Naive thymus-derived CD8-positive, alpha-beta T cell (primary cell): ENCODE measurements around the gene MX2. TPM values are rescaled to one million over a fixed set of nuclear protein-coding genes. Genes with fewer than 3 reads are reported as not detected.
"Not testable (repeated sequence)": the region's sequence is repeated elsewhere in the genome, so short reads cannot be mapped to it uniquely, and the experiment has no call there.

Experiments used
- ATAC-seq, 2 donors: fragments of 150-1000 bp; cut with Tn5 transposase in 1 of 2; sonication (Bioruptor Pico), chemical (Tn5 transposase) in 1 of 2; 1 replicate in 1 of 2; 2 replicates in 1 of 2; pipeline ENCODE4 v1.10.0; 2021; ENCODE audit warnings: mild to moderate bottlenecking in 2 of 2, moderate library complexity in 2 of 2
- POLR2A ChIA-PET: fragments of 350-600 bp; sonication (Branson Sonifier 250); formaldehyde crosslinking; loops from one replicate; lab custom pipeline; 2021; ENCODE audit warnings: antibody characterized with exemption; lab: Charles Lee
- DNase-seq, 10 donors: peaks; one replicate each; pipeline versions ENCODE4 v3.0.0 to v3.0.0-alpha.2; 2020 to 2022
- H3K27ac Mint-ChIP-seq, 10 donors: one replicate each; pipeline ENCODE4 v1.8.0; 2020 to 2022; ENCODE audit warnings: mild to moderate bottlenecking in 10 of 10, mixed read lengths in 10 of 10, moderate library complexity in 4 of 10, inconsistent platforms in 1 of 10
- H3K27me3 Mint-ChIP-seq, 5 donors: one replicate each; pipeline ENCODE4 v1.8.0; 2021 to 2022; ENCODE audit warnings: mixed read lengths in 5 of 5
- H3K36me3 Mint-ChIP-seq, 3 donors: one replicate each; pipeline ENCODE4 v1.8.0; 2020 to 2022; ENCODE audit warnings: mixed read lengths in 3 of 3, mild to moderate bottlenecking in 2 of 3, inconsistent platforms in 1 of 3
- H3K4me1 Mint-ChIP-seq, 4 donors: one replicate each; pipeline ENCODE4 v1.8.0; 2021 to 2022; ENCODE audit warnings: mixed read lengths in 4 of 4
- H3K4me3 Mint-ChIP-seq, 10 donors: one replicate each; pipeline ENCODE4 v1.8.0; 2020 to 2022; ENCODE audit warnings: mild to moderate bottlenecking in 10 of 10, mixed read lengths in 10 of 10, moderate library complexity in 6 of 10, inconsistent platforms in 1 of 10
- H3K9me3 Mint-ChIP-seq, 9 donors: one replicate each; pipeline ENCODE4 v1.8.0; 2020 to 2022; ENCODE audit warnings: mixed read lengths in 9 of 9, mild to moderate bottlenecking in 3 of 9, inconsistent platforms in 1 of 9, moderate library complexity in 1 of 9
- polyA plus RNA-seq, 3 donors: library from polyadenylated mRNA; unstranded; fragments of 300-500 nt; fragmentation: Illumina TruSeq; gene quantifications; one replicate each; pipeline ENCODE4 v1.2.3, GENCODE V29; 2021
- total RNA-seq, 8 experiments: library from RNA in 2 of 8; stranded (reverse) in 2 of 8; gene quantifications; one replicate each; pipeline ENCODE4 v1.2.3 and lab custom pipeline; 2021 to 2026

The MX2 gene
- total and polyA plus RNA-seq, 5 experiments from 2014 or later = 27.8 to 125 (median 49.6) TPM

- peaks cover 46 to 55% (median 47%) of the 10 kb centered on the region in 3 donors for H3K36me3 Mint-ChIP-seq
- H3K27ac Mint-ChIP-seq = peak overlapping the region in 2 of 10 donors; percentile 51 to 64
- peaks cover 0 to 22% (median 3%) of the 10 kb centered on the region in 4 donors for H3K4me1 Mint-ChIP-seq
- peaks cover 10 to 50% (median 24%) of the 10 kb centered on the region in 9 donors for H3K9me3 Mint-ChIP-seq
- H3K27me3 Mint-ChIP-seq = peaks cover 0 to 2% (median 0%) of the 10 kb centered on the region in 5 donors
- POLR2A ChIA-PET = interaction anchor here (0.7 to 1.8 kb wide), 3 partner anchors 14 to 542 kb away, joined by 3 to 8 read pairs (median 5); partner anchors contain the start of genes C2CD2 and MX1
- ATAC-seq (peak in 1 of 2 donors; percentile 62), DNase-seq (peak in 2 of 10 donors; percentile 19 to 22)
- H3K4me3 Mint-ChIP-seq = no peak overlapping the region
Observed at GRCh38 chr21:41411449-41412089, 49.7 kb downstream of the MX2 start.

GRCh38 chr21:41417505-41417904, 55.7 kb downstream of the MX2 start:
- POLR2A ChIA-PET = interaction anchor here (1.0 to 1.1 kb wide), 2 partner anchors 47 to 49 kb away, joined by 3 to 7 read pairs; no protein-coding TSS in a partner anchor
- peaks cover 9 to 33% (median 15%) of the 10 kb centered on the region in 4 donors for H3K4me1 Mint-ChIP-seq
- H3K9me3 Mint-ChIP-seq = peaks cover 5 to 39% (median 15%) of the 10 kb centered on the region in 9 donors
- not testable (repeated sequence) for H3K27me3 Mint-ChIP-seq, ATAC-seq, DNase-seq
- peak overlapping the region in 2 of 10 donors; percentile 70 to 96 for H3K27ac Mint-ChIP-seq
- H3K4me3 Mint-ChIP-seq = peak overlapping the region in 1 of 10 donors; percentile 38
- H3K36me3 Mint-ChIP-seq = peaks cover 0 to 17% (median 0%) of the 10 kb centered on the region in 3 donors

- POLR2A ChIA-PET = interaction anchor here (1.1 to 1.6 kb wide), 3 partner anchors 21 to 50 kb away, joined by 3 to 7 read pairs (median 4); no protein-coding TSS in a partner anchor
- peaks cover 0 to 30% (median 10%) of the 10 kb centered on the region in 9 donors for H3K9me3 Mint-ChIP-seq
- DNase-seq (no peak), ATAC-seq (no peak)
- peaks cover 10 to 42% (median 16%) of the 10 kb centered on the region in 4 donors for H3K4me1 Mint-ChIP-seq
- H3K27ac Mint-ChIP-seq = peak overlapping the region in 9 of 10 donors; percentile 20 to 96 (median 78)
- H3K36me3 Mint-ChIP-seq = peaks cover 0 to 8% (median 0%) of the 10 kb centered on the region in 3 donors
- H3K4me3 Mint-ChIP-seq = peak overlapping the region in 3 of 10 donors; percentile 32 to 50 (median 34)
- H3K27me3 Mint-ChIP-seq = peaks cover 0 to 2% (median 0%) of the 10 kb centered on the region in 5 donors
Observed at GRCh38 chr21:41418393-41418792, 56.6 kb downstream of the MX2 start.

- Mint-ChIP-seq H3K4me1 (peaks cover 11 to 49% (median 20%) of the 10 kb centered on the region in 4 donors), H3K27ac (peak overlapping the region in 9 of 10 donors; percentile 37 to 96 (median 88)), H3K4me3 (peak overlapping the region; percentile 63 to 91 (median 89)), H3K36me3 (peaks cover 0 to 3% (median 0%) of the 10 kb centered on the region in 3 donors), H3K9me3 (peaks cover 0 to 22% (median 5%) of the 10 kb centered on the region in 9 donors), H3K27me3 (peaks cover 0 to 1% (median 0%) of the 10 kb centered on the region in 5 donors)
- ATAC-seq (no peak), DNase-seq (no peak)
- POLR2A ChIA-PET = interaction anchor here (1.1 to 1.6 kb wide), 2 partner anchors 20 to 49 kb away, joined by 3 to 4 read pairs; no protein-coding TSS in a partner anchor
Observed at GRCh38 chr21:41418956-41419680, 57.3 kb downstream of the MX2 start.

DNA sequence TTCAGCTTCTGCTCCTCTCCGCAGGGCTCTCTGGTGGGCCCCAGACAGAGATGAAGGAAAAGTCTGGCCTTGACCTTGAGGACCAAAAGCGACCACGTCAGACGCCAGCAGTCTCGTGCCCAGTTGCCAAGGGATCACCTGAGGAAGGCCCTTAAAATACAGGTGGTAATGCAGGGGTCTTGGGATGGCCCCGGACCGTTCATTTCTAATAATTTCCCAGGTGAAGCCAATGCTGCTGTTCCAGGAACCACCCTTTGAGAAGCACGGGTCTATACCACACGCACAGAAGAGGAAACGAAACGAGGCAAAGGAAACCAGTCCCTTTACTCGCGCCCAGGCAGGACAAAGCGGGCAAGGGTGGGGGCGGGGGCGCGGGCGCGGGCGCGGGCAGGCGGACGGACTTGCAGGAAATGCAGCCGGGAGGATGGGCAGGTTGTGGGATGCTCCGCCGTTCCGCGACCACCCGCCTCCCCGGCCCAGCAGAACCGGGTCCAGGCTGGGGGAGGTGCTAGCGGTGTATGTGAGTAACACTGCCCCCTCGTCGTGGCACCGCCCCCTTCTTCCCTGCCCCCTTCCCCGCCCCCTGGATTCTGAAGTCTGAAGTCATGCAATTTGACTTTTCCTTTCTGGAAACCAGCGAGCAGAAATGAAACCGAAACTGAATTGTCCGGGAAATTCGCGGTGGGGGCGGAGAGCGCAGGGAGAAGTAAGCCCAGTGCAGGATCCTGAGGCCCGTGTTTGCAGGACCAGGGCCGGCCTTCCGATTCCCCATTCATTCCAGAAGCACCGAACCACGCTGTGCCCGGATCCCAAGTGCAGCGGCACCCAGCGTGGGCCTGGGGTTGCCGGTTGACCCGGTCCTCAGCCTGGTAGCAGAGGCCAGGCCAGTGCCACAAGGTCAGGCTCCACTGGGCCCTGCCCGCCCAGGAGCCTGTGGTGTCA, 58.4 kb downstream of the MX2 start:
- Mint-ChIP-seq H3K4me3 (peak overlapping the region; percentile 77 to 91 (median 89)), H3K36me3 (no peaks in the 10 kb centered on the region), H3K9me3 (peaks cover 0 to 12% (median 0%) of the 10 kb centered on the region in 9 donors), H3K4me1 (peaks cover 11 to 60% (median 23%) of the 10 kb centered on the region in 4 donors), H3K27ac (peak overlapping the region; percentile 79 to 97 (median 91)), H3K27me3 (no peaks in the 10 kb centered on the region)
- peak in 9 of 10 donors; percentile 24 to 69 (median 40) for DNase-seq
- peak; percentile 79 to 82 for ATAC-seq
- POLR2A ChIA-PET = interaction anchor here (1.6 kb wide), 1 partner anchor 50 kb away, joined by 4 read pairs; no protein-coding TSS in a partner anchor

GRCh38 chr21:41420998-41421397, 59.2 kb downstream of the MX2 start:
- H3K4me1 Mint-ChIP-seq = peaks cover 14 to 66% (median 28%) of the 10 kb centered on the region in 4 donors
- peak overlapping the region; percentile 67 to 97 (median 90) for H3K27ac Mint-ChIP-seq
- DNase-seq, H3K27me3 Mint-ChIP-seq, ATAC-seq, H3K36me3 Mint-ChIP-seq, POLR2A ChIA-PET, H3K9me3 Mint-ChIP-seq: not testable (repeated sequence)
- H3K4me3 Mint-ChIP-seq = peak overlapping the region; percentile 77 to 91 (median 89)

DNA sequence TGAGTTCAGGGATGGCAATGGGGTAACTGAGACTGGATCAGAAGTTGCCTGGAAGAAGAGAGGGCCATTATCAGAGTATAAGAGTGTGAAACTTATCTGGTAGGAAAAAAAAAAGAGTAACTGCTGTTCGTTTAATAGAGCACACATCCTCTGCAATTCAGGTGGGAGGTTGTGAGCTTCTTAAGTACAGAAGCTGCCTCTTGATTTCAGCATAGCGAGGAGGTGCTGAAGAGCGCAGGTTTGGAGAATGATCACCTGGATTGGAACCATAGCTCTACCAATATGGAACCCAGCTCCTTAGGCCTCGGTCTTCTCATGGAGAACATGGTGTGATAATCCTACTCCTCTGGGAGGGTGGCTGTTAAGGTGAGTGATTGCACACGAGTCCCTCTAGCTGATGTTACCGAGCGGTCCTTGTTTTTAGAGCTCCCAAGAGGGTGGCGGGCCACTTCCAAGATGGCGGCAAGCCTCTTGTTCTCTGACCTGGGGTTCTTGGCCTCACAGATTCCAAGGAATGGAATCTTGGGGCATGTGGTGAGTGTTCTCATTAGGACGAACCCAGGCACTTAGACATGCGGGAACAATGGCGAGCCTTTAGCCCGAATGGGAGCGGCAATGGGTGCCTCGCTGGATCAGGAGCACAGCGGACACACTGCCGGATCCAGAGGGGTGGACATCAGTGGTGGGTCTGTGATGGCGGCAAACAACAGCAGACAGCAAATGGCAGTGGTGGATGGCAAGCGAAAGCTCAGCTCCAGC, 60.9 kb downstream of the MX2 start:
- no peaks in the 10 kb centered on the region for H3K36me3 Mint-ChIP-seq
- DNase-seq (no peak), ATAC-seq (no peak)
- H3K27me3 Mint-ChIP-seq = no peaks in the 10 kb centered on the region
- H3K9me3 Mint-ChIP-seq = peaks cover 0 to 3% (median 0%) of the 10 kb centered on the region in 9 donors
- POLR2A ChIA-PET = interaction anchor here (0.6 to 6.7 kb wide), 2 partner anchors 54 to 61 kb away, joined by 3 to 61 read pairs; partner anchors contain the start of gene MX2
- H3K4me1 Mint-ChIP-seq = peaks cover 15 to 76% (median 42%) of the 10 kb centered on the region in 4 donors
- H3K4me3 Mint-ChIP-seq = peak overlapping the region in 2 of 10 donors; percentile 1 to 7
- H3K27ac Mint-ChIP-seq = peak overlapping the region in 6 of 10 donors; percentile 39 to 96 (median 68)

- H3K27me3 Mint-ChIP-seq, ATAC-seq, H3K9me3 Mint-ChIP-seq, DNase-seq, H3K36me3 Mint-ChIP-seq: not testable (repeated sequence)
- H3K4me3 Mint-ChIP-seq = peak overlapping the region in 2 of 10 donors; percentile 16 to 64
- peak overlapping the region in 5 of 10 donors; percentile 40 to 96 (median 83) for H3K27ac Mint-ChIP-seq
- POLR2A ChIA-PET = interaction anchor here (0.6 to 6.7 kb wide), 2 partner anchors 54 to 61 kb away, joined by 3 to 61 read pairs; partner anchors contain the start of gene MX2
- H3K4me1 Mint-ChIP-seq = peaks cover 14 to 81% (median 45%) of the 10 kb centered on the region in 4 donors
Observed at GRCh38 chr21:41423305-41423636, 61.4 kb downstream of the MX2 start.

GRCh38 chr21:41425588-41425953, 63.7 kb downstream of the MX2 start:
- DNase-seq = no peak
- Mint-ChIP-seq H3K9me3 (no peaks in the 10 kb centered on the region), H3K4me1 (peaks cover 16 to 86% (median 45%) of the 10 kb centered on the region in 4 donors), H3K36me3 (peaks cover 4 to 22% (median 9%) of the 10 kb centered on the region in 3 donors), H3K27me3 (no peaks in the 10 kb centered on the region), H3K4me3 (peak overlapping the region; percentile 93 to 98 (median 96)), H3K27ac (peak overlapping the region; percentile 91 to 99 (median 96))
- no peak for ATAC-seq
- POLR2A ChIA-PET = interaction anchor here (1.0 to 6.7 kb wide), 5 partner anchors 14 to 142 kb away, joined by 3 to 61 read pairs (median 8); partner anchors contain the start of gene MX2

GRCh38 chr21:41425954-41426675, 64.3 kb downstream of the MX2 start, which contains the start of gene MX1:
Gene MX1, plus strand, starts transcription at chr21:41426239. Its CDS starts 5,832 bp downstream, at chr21:41432071.
- peaks cover 14 to 86% (median 40%) of the 10 kb centered on the region in 4 donors for H3K4me1 Mint-ChIP-seq
- H3K9me3 Mint-ChIP-seq = no peaks in the 10 kb centered on the region
- H3K4me3 Mint-ChIP-seq = peak within 1 kb of the TSS; percentile 93 to 98 (median 96)
- POLR2A ChIA-PET = interaction anchor here (0.7 to 6.7 kb wide), 6 partner anchors 15 to 143 kb away, joined by 3 to 61 read pairs (median 6); partner anchors contain the start of gene MX2
- peak; percentile 74 to 92 (median 85) for DNase-seq
- peak within 1 kb of the TSS; percentile 91 to 99 (median 96) for H3K27ac Mint-ChIP-seq
- H3K27me3 Mint-ChIP-seq = no peaks in the 10 kb centered on the region
- peaks cover 4 to 26% (median 14%) of the 10 kb centered on the region in 3 donors for H3K36me3 Mint-ChIP-seq
- ATAC-seq = peak; percentile 97 to 98
